ENCODE data around the gene MEF2D.

Gene MEF2D

DNA sequence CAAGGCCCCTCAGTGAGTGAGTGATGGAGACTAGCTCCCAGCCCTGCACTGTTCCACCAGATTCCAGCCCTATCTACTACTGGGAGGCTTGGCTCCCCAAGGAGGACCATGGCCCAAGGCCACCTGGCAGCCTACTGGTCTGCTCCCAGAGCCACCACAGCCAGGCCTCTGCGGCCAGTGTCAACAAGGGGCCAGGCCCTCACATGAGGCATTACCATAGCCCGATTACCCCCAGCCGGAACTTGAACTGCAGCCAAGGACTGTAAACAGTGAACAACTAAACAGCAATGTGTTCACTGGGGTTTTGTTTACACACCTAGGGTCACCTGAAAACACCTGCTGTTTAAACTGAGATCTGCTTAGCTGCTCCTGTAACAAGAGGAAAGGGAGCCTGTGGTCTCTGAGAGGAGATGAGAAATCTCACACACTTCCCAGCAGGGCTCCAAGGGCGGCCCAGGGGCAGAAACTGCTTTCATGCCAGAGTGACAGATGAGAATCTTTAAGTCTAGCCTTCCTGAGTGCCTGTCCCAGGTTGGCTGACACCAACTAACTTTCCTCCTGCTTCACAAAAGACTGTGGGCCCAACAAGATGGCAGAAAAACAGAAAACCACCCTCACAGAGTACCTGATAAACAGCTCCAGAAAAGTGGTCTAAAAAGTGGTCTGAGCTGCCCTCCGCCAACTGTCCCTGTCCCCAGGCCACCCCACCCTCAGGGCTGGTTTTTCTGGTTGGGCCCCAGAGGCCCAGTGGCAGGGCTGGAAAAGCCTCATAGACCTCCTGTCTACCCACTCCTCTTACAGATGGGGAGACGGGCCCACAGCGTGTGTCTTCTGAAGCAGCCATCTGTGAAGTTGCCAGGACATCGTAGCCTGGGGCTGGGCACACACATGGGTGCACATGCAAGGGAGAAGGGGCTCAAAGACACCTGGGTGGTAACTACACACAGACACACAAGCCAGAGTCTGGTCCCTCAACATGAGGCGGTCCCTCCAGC is 28.8 kb downstream of the MEF2D start:
- Histone ChIP-seq H2BK120ac (ENCODE audit: low read depth, low read length) (no peak overlapping the region), H3K27ac (ENCODE audit: low read depth, low read length) (no peak overlapping the region), H3K27me3 (ENCODE audit: insufficient read depth, low read length, poor library complexity) (no peaks in the 10 kb centered on the region), H3K4me2 (ENCODE audit: low read length) (no peak overlapping the region), H3K79me1 (ENCODE audit: low read length) (no peaks in the 10 kb centered on the region), H4K8ac (ENCODE audit: low read depth, low read length) (no peak overlapping the region), H3K23ac (ENCODE audit: low read length) (no peak overlapping the region), H2BK15ac (replicated peaks; ENCODE audit: low read depth) (no peak overlapping the region), H2AK5ac (ENCODE audit: low read length) (no peak overlapping the region), H3K79me2 (ENCODE audit: control insufficient read depth, insufficient read depth, low read length) (no peaks in the 10 kb centered on the region), H4K5ac (ENCODE audit: low read length) (no peak overlapping the region), H3K4ac (ENCODE audit: low read depth, low read length) (no peak overlapping the region), H3K9ac (ENCODE audit: low read length) (no peak overlapping the region), H3K56ac (ENCODE audit: low read length) (no peak overlapping the region), H3K36me3 (ENCODE audit: control insufficient read depth, insufficient read depth, low read length) (peaks cover 1% of the 10 kb centered on the region), H3K4me3 (ENCODE audit: low read length) (no peak overlapping the region), H2BK5ac (ENCODE audit: low read length) (no peak overlapping the region), H3K4me1 (ENCODE audit: control insufficient read depth, low read depth, low read length) (no peaks in the 10 kb centered on the region), H3K18ac (ENCODE audit: low read length) (no peak overlapping the region)
- no peak for DNase-seq
- WGBS (ENCODE audit: extremely low coverage, insufficient coverage, low lambda C conversion rate): no CpG with 5 or more reads among the region's 9 CpGs

- WGBS (ENCODE audit: extremely low coverage, insufficient coverage, low lambda C conversion rate): no CpG with 5 or more reads among the region's 1 CpG
- no peak overlapping the region for H3K4ac ChIP-seq (ENCODE audit: low read depth, low read length)
- no peak overlapping the region for H3K4me3 ChIP-seq (ENCODE audit: low read length)
- no peak overlapping the region for H2BK5ac ChIP-seq (ENCODE audit: low read length)
- no peaks in the 10 kb centered on the region for H3K4me1 ChIP-seq (ENCODE audit: control insufficient read depth, low read depth, low read length)
- no peak overlapping the region for H2BK120ac ChIP-seq (ENCODE audit: low read depth, low read length)
- H4K8ac ChIP-seq (ENCODE audit: low read depth, low read length): no peak overlapping the region
- H4K5ac ChIP-seq (ENCODE audit: low read length): no peak overlapping the region
- no peak overlapping the region for H3K18ac ChIP-seq (ENCODE audit: low read length)
- H2BK15ac ChIP-seq (replicated peaks; ENCODE audit: low read depth): no peak overlapping the region
- H3K79me1 ChIP-seq (ENCODE audit: low read length): no peaks in the 10 kb centered on the region
- H3K56ac ChIP-seq (ENCODE audit: low read length): no peak overlapping the region
- no peak overlapping the region for H3K23ac ChIP-seq (ENCODE audit: low read length)
- DNase-seq: no peak
- no peak overlapping the region for H3K4me2 ChIP-seq (ENCODE audit: low read length)
- H2AK5ac ChIP-seq (ENCODE audit: low read length): no peak overlapping the region
- no peaks in the 10 kb centered on the region for H3K27me3 ChIP-seq (ENCODE audit: insufficient read depth, low read length, poor library complexity)
- H3K79me2 ChIP-seq (ENCODE audit: control insufficient read depth, insufficient read depth, low read length): no peaks in the 10 kb centered on the region
- no peak overlapping the region for H3K27ac ChIP-seq (ENCODE audit: low read depth, low read length)
- H3K36me3 ChIP-seq (ENCODE audit: control insufficient read depth, insufficient read depth, low read length): peaks cover 1% of the 10 kb centered on the region
- H3K9ac ChIP-seq (ENCODE audit: low read length): no peak overlapping the region
Observed at GRCh38 chr1:156470473-156470872, 30.1 kb downstream of the MEF2D start.

DNA sequence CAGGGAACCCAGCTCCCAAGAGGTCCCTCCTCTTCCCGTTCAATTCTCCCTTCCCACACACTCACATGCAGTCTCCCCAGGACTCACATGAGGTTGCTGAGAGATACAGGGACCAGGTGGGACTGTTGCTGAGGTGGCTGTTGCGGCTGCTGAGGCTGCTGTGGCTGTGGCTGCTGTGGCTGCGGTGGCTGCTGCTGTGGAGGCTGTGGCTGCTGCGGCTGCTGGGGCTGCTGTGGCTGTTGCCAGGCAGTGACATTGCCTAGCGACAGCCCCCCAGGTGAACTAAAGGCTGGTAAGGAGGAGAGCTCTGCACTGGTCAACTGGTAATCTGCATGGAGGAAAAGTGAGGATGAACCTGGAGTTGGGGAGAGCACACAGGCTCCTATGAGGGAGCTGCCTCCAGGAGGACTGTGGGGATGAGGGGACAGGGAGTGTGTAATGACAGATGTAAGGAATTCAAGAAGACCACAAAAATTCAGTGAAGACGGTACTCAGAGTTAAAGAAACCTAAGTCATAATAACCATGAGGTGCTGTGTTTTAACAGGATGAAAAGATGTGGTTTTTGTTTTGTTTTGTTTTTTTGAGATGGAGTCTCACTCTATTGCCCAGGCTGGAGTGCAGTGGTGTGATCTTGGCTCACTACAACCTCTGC is 31.8 kb downstream of the MEF2D start:
- H2BK5ac ChIP-seq (ENCODE audit: low read length): no peak overlapping the region
- H3K79me1 ChIP-seq (ENCODE audit: low read length): no peaks in the 10 kb centered on the region
- no peaks in the 10 kb centered on the region for H3K27me3 ChIP-seq (ENCODE audit: insufficient read depth, low read length, poor library complexity)
- H4K5ac ChIP-seq (ENCODE audit: low read length): no peak overlapping the region
- H2BK15ac ChIP-seq (replicated peaks; ENCODE audit: low read depth): no peak overlapping the region
- H2BK120ac ChIP-seq (ENCODE audit: low read depth, low read length): no peak overlapping the region
- no peak overlapping the region for H3K18ac ChIP-seq (ENCODE audit: low read length)
- no peak overlapping the region for H4K8ac ChIP-seq (ENCODE audit: low read depth, low read length)
- no peak overlapping the region for H3K9ac ChIP-seq (ENCODE audit: low read length)
- WGBS (ENCODE audit: extremely low coverage, insufficient coverage, low lambda C conversion rate): no CpG with 5 or more reads among the region's 6 CpGs
- H3K56ac ChIP-seq (ENCODE audit: low read length): no peak overlapping the region
- H3K36me3 ChIP-seq (ENCODE audit: control insufficient read depth, insufficient read depth, low read length): peaks cover 1% of the 10 kb centered on the region
- no peak overlapping the region for H3K23ac ChIP-seq (ENCODE audit: low read length)
- H3K4me3 ChIP-seq (ENCODE audit: low read length): no peak overlapping the region
- peaks cover 2% of the 10 kb centered on the region for H3K4me1 ChIP-seq (ENCODE audit: control insufficient read depth, low read depth, low read length)
- H3K79me2 ChIP-seq (ENCODE audit: control insufficient read depth, insufficient read depth, low read length): no peaks in the 10 kb centered on the region
- DNase-seq: no peak
- H3K27ac ChIP-seq (ENCODE audit: low read depth, low read length): no peak overlapping the region
- no peak overlapping the region for H3K4me2 ChIP-seq (ENCODE audit: low read length)
- no peak overlapping the region for H3K4ac ChIP-seq (ENCODE audit: low read depth, low read length)
- H2AK5ac ChIP-seq (ENCODE audit: low read length): no peak overlapping the region

DNA sequence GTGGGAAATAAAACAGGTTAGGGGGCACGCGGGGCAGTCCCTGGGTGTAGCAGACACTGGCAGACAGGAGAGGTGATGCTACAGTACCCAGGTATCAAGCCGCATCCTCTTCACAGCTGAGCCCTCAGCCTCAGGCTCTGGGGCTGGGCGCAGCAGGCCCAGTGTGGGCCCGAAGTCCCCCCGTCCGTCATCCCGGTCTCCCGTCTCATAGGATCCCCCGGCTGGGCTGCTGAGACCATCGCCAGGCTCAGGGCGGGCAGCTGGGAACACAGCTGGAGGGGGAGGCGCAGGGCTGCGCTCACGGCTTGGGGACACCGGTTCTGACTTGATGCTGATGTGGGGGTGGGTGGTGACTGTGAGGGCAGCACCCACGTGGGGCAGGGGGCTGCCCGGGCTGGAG is 32.7 kb downstream of the MEF2D start:
- no CpG with 5 or more reads among the region's 18 CpGs for whole genome bisulfite sequencing (ENCODE audit: extremely low coverage, insufficient coverage, low lambda C conversion rate)
- Histone ChIP-seq H3K23ac (ENCODE audit: low read length) (no peak overlapping the region), H2BK5ac (ENCODE audit: low read length) (no peak overlapping the region), H4K8ac (ENCODE audit: low read depth, low read length) (no peak overlapping the region), H3K27me3 (ENCODE audit: insufficient read depth, low read length, poor library complexity) (no peaks in the 10 kb centered on the region), H4K5ac (ENCODE audit: low read length) (no peak overlapping the region), H3K79me2 (ENCODE audit: control insufficient read depth, insufficient read depth, low read length) (no peaks in the 10 kb centered on the region), H3K36me3 (ENCODE audit: control insufficient read depth, insufficient read depth, low read length) (peaks cover 1% of the 10 kb centered on the region), H3K56ac (ENCODE audit: low read length) (no peak overlapping the region), H3K18ac (ENCODE audit: low read length) (no peak overlapping the region), H3K79me1 (ENCODE audit: low read length) (no peaks in the 10 kb centered on the region), H2BK120ac (ENCODE audit: low read depth, low read length) (no peak overlapping the region), H3K4me3 (ENCODE audit: low read length) (no peak overlapping the region), H2BK15ac (replicated peaks; ENCODE audit: low read depth) (no peak overlapping the region), H3K4ac (ENCODE audit: low read depth, low read length) (no peak overlapping the region), H3K4me2 (ENCODE audit: low read length) (no peak overlapping the region), H3K27ac (ENCODE audit: low read depth, low read length) (no peak overlapping the region), H3K9ac (ENCODE audit: low read length) (no peak overlapping the region), H2AK5ac (ENCODE audit: low read length) (no peak overlapping the region), H3K4me1 (ENCODE audit: control insufficient read depth, low read depth, low read length) (peaks cover 2% of the 10 kb centered on the region)
- DNase-seq: no peak

- Histone ChIP-seq H3K23ac (ENCODE audit: low read length) (no peak overlapping the region), H3K4me3 (ENCODE audit: low read length) (no peak overlapping the region), H3K79me1 (ENCODE audit: low read length) (no peaks in the 10 kb centered on the region), H3K27me3 (ENCODE audit: insufficient read depth, low read length, poor library complexity) (no peaks in the 10 kb centered on the region), H2BK5ac (ENCODE audit: low read length) (no peak overlapping the region), H3K36me3 (ENCODE audit: control insufficient read depth, insufficient read depth, low read length) (peaks cover 1% of the 10 kb centered on the region), H3K79me2 (ENCODE audit: control insufficient read depth, insufficient read depth, low read length) (no peaks in the 10 kb centered on the region), H3K4ac (ENCODE audit: low read depth, low read length) (no peak overlapping the region), H3K27ac (ENCODE audit: low read depth, low read length) (no peak overlapping the region), H3K4me1 (ENCODE audit: control insufficient read depth, low read depth, low read length) (peaks cover 2% of the 10 kb centered on the region), H3K9ac (ENCODE audit: low read length) (no peak overlapping the region), H3K4me2 (ENCODE audit: low read length) (no peak overlapping the region), H4K8ac (ENCODE audit: low read depth, low read length) (no peak overlapping the region), H2AK5ac (ENCODE audit: low read length) (no peak overlapping the region), H3K18ac (ENCODE audit: low read length) (no peak overlapping the region), H4K5ac (ENCODE audit: low read length) (no peak overlapping the region), H2BK15ac (replicated peaks; ENCODE audit: low read depth) (no peak overlapping the region), H2BK120ac (ENCODE audit: low read depth, low read length) (no peak overlapping the region), H3K56ac (ENCODE audit: low read length) (no peak overlapping the region)
- no CpG with 5 or more reads among the region's 9 CpGs for WGBS (ENCODE audit: extremely low coverage, insufficient coverage, low lambda C conversion rate)
- no peak for DNase-seq
Observed at GRCh38 chr1:156467385-156467784, 33.2 kb downstream of the MEF2D start.

All from mesendoderm (in vitro differentiated cells).